Gastrocnemius medialis (tissue), 4 donors: ENCODE data around the gene GABBR2.

Experiments
- CTCF ChIP-seq, 5 experiments: fragments of 450-650 bp in 3 of 5; fragments of 200-600 bp in 2 of 5; sonication (generic) in 2 of 5; IDR thresholded peaks in 4 of 5; conservative IDR thresholded peaks in 1 of 5; 1 replicate in 4 of 5; 2 replicates in 1 of 5; pipeline ENCODE4 v1.5.1; 2016 to 2019; ENCODE audit warnings: antibody characterized with exemption in 5 of 5, mild to moderate bottlenecking in 3 of 5, moderate library complexity in 3 of 5
- POLR2A ChIP-seq, 2 donors: fragments of 450-650 bp; IDR thresholded peaks; one replicate each; pipeline ENCODE4 v1.6.1; 2017; ENCODE audit warnings: antibody characterized with exemption in 2 of 2, mild to moderate bottlenecking in 2 of 2, moderate library complexity in 2 of 2

- TF ChIP-seq CTCF (IDR thresholded peaks at IDR 0.05 in 4 of 5, conservative IDR thresholded peaks at IDR 0.05 in 1 of 5) = no peak
- TF ChIP-seq POLR2A (IDR thresholded peaks at IDR 0.05) = no peak
These were observed 1.5 kb upstream of the GABBR2 start for GRCh38 chr9:98709968-98710965.
